Body of pancreas (tissue), 4 donors: ENCODE data around the gene CYTH1. TPM values are rescaled to one million over a fixed set of nuclear protein-coding genes. Genes with fewer than 3 reads are reported as not detected.

Experiments
- ATAC-seq: fragments of 150-250 bp; one replicate; pipeline ENCODE4 v1.9.1; 2016
- DNase-seq, 4 donors: peaks; one replicate each; pipeline ENCODE4 v3.0.0-alpha.2; 2019
- H3K27ac ChIP-seq, 4 donors: fragments of 200-600 bp; sonication (generic); 1 replicate in 3 of 4; 2 replicates in 1 of 4; pipeline versions ENCODE4 v1.5.1 to v1.6.1; 2016 to 2019; ENCODE audit warnings: mild to moderate bottlenecking in 1 of 4, mixed read lengths in 1 of 4, moderate library complexity in 1 of 4
- H3K27me3 ChIP-seq, 2 donors: fragments of 200-600 bp; sonication (generic); one replicate each; pipeline ENCODE4 v1.6.0; 2016; ENCODE audit warnings: mild to moderate bottlenecking in 1 of 2
- H3K36me3 ChIP-seq, 2 donors: fragments of 200-600 bp; sonication (generic); replicated peaks in 1 of 2; 2 replicates each; pipeline ENCODE4 v1.5.1; 2016; ENCODE audit warnings: low read depth in 2 of 2; ENCODE audit not compliant: insufficient read depth in 1 of 2
- H3K4me1 ChIP-seq: fragments of 200-600 bp; sonication (generic); one replicate; pipeline ENCODE4 v1.6.0; 2016
- H3K4me3 ChIP-seq, 2 donors: fragments of 200-600 bp; sonication (generic); 1 replicate in 1 of 2; 2 replicates in 1 of 2; pipeline ENCODE4 v1.5.1; 2016 to 2019
- H3K9me3 ChIP-seq, 3 donors: fragments of 200-600 bp; sonication (generic); 1 replicate in 2 of 3; 2 replicates in 1 of 3; pipeline ENCODE4 v1.5.1; 2016
- CTCF ChIP-seq, 7 experiments: fragments of 450-650 bp in 4 of 7; fragments of 200-600 bp in 3 of 7; sonication (generic) in 3 of 7; IDR thresholded peaks; one replicate each; pipeline ENCODE4 v1.5.1; 2016 to 2019; ENCODE audit warnings: antibody characterized with exemption in 7 of 7
- POLR2A ChIP-seq, 3 donors: fragments of 450-650 bp; IDR thresholded peaks; one replicate each; pipeline ENCODE4 v1.6.1; 2016; ENCODE audit warnings: antibody characterized with exemption in 3 of 3, mild to moderate bottlenecking in 2 of 3
- WGBS, 2 donors: methylation state at CpG; one replicate each; pipeline ENCODE4 v1.1.5; 2017; 5-methylcytosine and 5-hydroxymethylcytosine counted together
- intact Hi-C: fragments of 100-400 bp; cut with DNase I; formaldehyde crosslinking; loops from one replicate; pipeline ENCODE4 v1.15.1; 2023
- total RNA-seq, 2 donors: library from RNA; depleted of rRNA; stranded (reverse); fragments of >200 nt; gene quantifications; one replicate each; pipeline ENCODE4 v1.1.0, GENCODE V29; 2016

The CYTH1 gene
- total RNA-seq, 2 donors from 2014 or later = 32.2 to 60.6 TPM

GRCh38 chr17:78725448-78726021 lies 56.5 kb downstream of the CYTH1 start:
- no peak for TF ChIP-seq CTCF (IDR thresholded peaks at IDR 0.05)
- no peak for TF ChIP-seq POLR2A (IDR thresholded peaks at IDR 0.05)
- intact Hi-C loops = no loop called here
- peak; percentile 24 for ATAC-seq
- Histone ChIP-seq H3K27ac (no peak overlapping the region), H3K4me3 (no peak overlapping the region), H3K4me1 (peaks cover 28% of the 10 kb centered on the region), H3K27me3 (no peaks in the 10 kb centered on the region), H3K36me3 (no peaks in the 10 kb centered on the region), H3K9me3 (no peaks in the 10 kb centered on the region)
- 52 to 58% methylated on average over 6 of the region's 6 CpGs for WGBS, 2 donors
- DNase-seq = no peak

- no peaks in the 10 kb centered on the region for H3K27me3 ChIP-seq
- peaks cover 28% of the 10 kb centered on the region for H3K4me1 ChIP-seq
- 67 to 71% methylated on average over 7 of the region's 7 CpGs for WGBS, 2 donors
- intact Hi-C loops = no loop called here
- no peaks in the 10 kb centered on the region for H3K9me3 ChIP-seq
- H3K27ac ChIP-seq = no peak overlapping the region
- no peak for TF ChIP-seq CTCF (IDR thresholded peaks at IDR 0.05)
- TF ChIP-seq POLR2A (IDR thresholded peaks at IDR 0.05) = no peak
- H3K36me3 ChIP-seq = no peaks in the 10 kb centered on the region
- no peak for DNase-seq
- ATAC-seq = no peak
- H3K4me3 ChIP-seq = no peak overlapping the region
Observed at GRCh38 chr17:78724999-78725398, 57.1 kb downstream of the CYTH1 start.

- peak in 2 of 4 donors; percentile 41 to 43 for DNase-seq
- no peaks in the 10 kb centered on the region for H3K9me3 ChIP-seq
- no peak for ATAC-seq
- H3K4me1 ChIP-seq = peaks cover 28% of the 10 kb centered on the region
- H3K4me3 ChIP-seq = no peak overlapping the region
- no peaks in the 10 kb centered on the region for H3K36me3 ChIP-seq
- H3K27ac ChIP-seq = no peak overlapping the region
- no peaks in the 10 kb centered on the region for H3K27me3 ChIP-seq
- WGBS, 2 donors = 28 to 32% methylated on average over 5 of the region's 5 CpGs
- intact Hi-C loops = no loop called here
- TF ChIP-seq POLR2A (IDR thresholded peaks at IDR 0.05) = no peak
- no peak for TF ChIP-seq CTCF (IDR thresholded peaks at IDR 0.05)
Observed at GRCh38 chr17:78724544-78724943, 57.5 kb downstream of the CYTH1 start.

- H3K27me3 ChIP-seq = no peaks in the 10 kb centered on the region
- intact Hi-C loops = no loop called here
- peaks cover 28% of the 10 kb centered on the region for H3K4me1 ChIP-seq
- ATAC-seq = no peak
- no peaks in the 10 kb centered on the region for H3K9me3 ChIP-seq
- no peak for DNase-seq
- WGBS, 2 donors = 83 to 90% methylated on average over 8 of the region's 8 CpGs
- H3K27ac ChIP-seq = no peak overlapping the region
- H3K36me3 ChIP-seq = no peaks in the 10 kb centered on the region
- no peak for TF ChIP-seq CTCF (IDR thresholded peaks at IDR 0.05)
- TF ChIP-seq POLR2A (IDR thresholded peaks at IDR 0.05) = no peak
- H3K4me3 ChIP-seq = no peak overlapping the region
Observed at GRCh38 chr17:78723957-78724356, 58.1 kb downstream of the CYTH1 start.
